ENCODE results near the gene DRD2. TPM values are rescaled to one million over a fixed set of nuclear protein-coding genes. Genes with fewer than 3 reads are reported as not detected.

The DRD2 gene
- total RNA-seq, 2 experiments from 2014 or later = not detected

DNA sequence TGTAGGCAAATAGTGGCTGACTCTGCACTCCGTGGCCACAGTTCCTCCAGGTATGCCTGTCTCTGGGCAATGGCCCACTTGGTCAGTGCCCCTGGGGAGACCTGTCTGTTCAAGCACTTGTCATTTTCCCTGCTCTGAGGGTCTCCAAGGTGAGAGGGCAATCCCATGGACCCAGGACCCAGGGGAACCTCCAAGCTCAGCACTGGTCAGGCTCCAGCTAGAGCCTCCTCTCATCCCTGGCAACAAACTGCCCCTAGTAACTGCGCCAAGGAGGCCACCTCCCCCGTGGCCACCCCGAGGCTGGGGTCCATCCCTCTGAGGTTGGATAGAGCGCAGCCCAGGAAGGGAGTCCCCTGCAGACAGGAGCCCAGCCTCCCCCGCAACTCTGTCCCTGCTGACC lies 88.3 kb downstream of the DRD2 start:
- ChIA-PET CTCF (no interaction called here), POLR2A (interaction anchor here (1.4 kb wide), 1 partner anchor 10 kb away, joined by 3 read pairs; no protein-coding TSS in a partner anchor)
- intact Hi-C loops (cut with DNase I, micrococcal nuclease) = no loop called here
- DNase-seq (no peak), ATAC-seq (ENCODE audit: poor library complexity) (no peak)
- TF ChIP-seq, protein P1, sequence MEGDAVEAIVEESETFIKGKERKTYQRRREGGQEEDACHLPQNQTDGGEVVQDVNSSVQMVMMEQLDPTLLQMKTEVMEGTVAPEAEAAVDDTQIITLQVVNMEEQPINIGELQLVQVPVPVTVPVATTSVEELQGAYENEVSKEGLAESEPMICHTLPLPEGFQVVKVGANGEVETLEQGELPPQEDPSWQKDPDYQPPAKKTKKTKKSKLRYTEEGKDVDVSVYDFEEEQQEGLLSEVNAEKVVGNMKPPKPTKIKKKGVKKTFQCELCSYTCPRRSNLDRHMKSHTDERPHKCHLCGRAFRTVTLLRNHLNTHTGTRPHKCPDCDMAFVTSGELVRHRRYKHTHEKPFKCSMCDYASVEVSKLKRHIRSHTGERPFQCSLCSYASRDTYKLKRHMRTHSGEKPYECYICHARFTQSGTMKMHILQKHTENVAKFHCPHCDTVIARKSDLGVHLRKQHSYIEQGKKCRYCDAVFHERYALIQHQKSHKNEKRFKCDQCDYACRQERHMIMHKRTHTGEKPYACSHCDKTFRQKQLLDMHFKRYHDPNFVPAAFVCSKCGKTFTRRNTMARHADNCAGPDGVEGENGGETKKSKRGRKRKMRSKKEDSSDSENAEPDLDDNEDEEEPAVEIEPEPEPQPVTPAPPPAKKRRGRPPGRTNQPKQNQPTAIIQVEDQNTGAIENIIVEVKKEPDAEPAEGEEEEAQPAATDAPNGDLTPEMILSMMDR (IDR thresholded peaks at IDR 0.05) = no peak
- H3K9me3 ChIP-seq (ENCODE audit: control insufficient read depth in 1 of 2, insufficient read depth in 1 of 2, low read length in 2 of 2) = peaks cover 0 to 7% of the 10 kb centered on the region in 2 experiments
- peaks cover 20 to 26% of the 10 kb centered on the region in 2 experiments for H3K27me3 ChIP-seq (ENCODE audit: control insufficient read depth in 1 of 2, insufficient read depth in 2 of 2, low read length in 2 of 2)
- Mint-ChIP-seq H3K4me1 (ENCODE audit: low read depth) (no peaks in the 10 kb centered on the region), H3K27ac (no peak overlapping the region), H3K27me3 (peaks cover 5% of the 10 kb centered on the region), H3K9me3 (no peaks in the 10 kb centered on the region), H3K36me3 (ENCODE audit: low read depth) (peaks cover 10% of the 10 kb centered on the region), H3K4me3 (no peak overlapping the region)
- peaks cover 7% of the 10 kb centered on the region for H3K4me1 ChIP-seq (ENCODE audit: insufficient read depth, low read length)
- H3K4me3 ChIP-seq (ENCODE audit: low read length) = no peak overlapping the region
- H3K36me3 ChIP-seq (ENCODE audit: insufficient read depth, low read length) = no peaks in the 10 kb centered on the region
- no peak overlapping the region for H3K27ac ChIP-seq (ENCODE audit: low read depth in 1 of 2, low read length in 2 of 2)

DNA sequence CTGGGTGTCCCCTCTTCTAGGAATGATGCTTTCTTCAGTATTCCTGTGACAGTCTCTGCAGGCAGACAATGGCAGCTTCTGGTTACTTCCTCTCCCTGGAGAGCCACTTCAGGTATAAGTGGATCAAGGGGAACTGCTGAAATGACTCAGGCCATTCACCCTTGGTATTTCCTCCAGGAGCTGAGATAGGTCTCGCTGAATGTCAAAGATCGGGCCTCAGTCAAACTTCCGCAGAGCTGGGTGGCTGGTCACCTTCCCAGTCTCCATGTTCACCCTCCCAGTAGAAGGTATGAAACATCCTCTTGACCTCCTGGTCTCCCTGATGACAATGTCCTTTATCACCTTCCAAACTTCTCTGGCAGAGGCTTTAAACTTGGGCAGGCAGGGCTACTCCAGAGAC lies 89.4 kb downstream of the DRD2 start:
- DNase-seq (no peak), ATAC-seq (ENCODE audit: poor library complexity) (no peak)
- Histone ChIP-seq H3K9me3 (ENCODE audit: control insufficient read depth in 1 of 2, insufficient read depth in 1 of 2, low read length in 2 of 2) (peaks cover 0 to 7% of the 10 kb centered on the region in 2 experiments), H3K27ac (ENCODE audit: low read depth in 1 of 2, low read length in 2 of 2) (no peak overlapping the region), H3K27me3 (ENCODE audit: control insufficient read depth in 1 of 2, insufficient read depth in 2 of 2, low read length in 2 of 2) (peaks cover 20% of the 10 kb centered on the region in 2 experiments), H3K36me3 (ENCODE audit: insufficient read depth, low read length) (no peaks in the 10 kb centered on the region), H3K4me1 (ENCODE audit: insufficient read depth, low read length) (peaks cover 7% of the 10 kb centered on the region), H3K4me3 (ENCODE audit: low read length) (no peak overlapping the region)
- intact Hi-C loops (cut with DNase I, micrococcal nuclease) = no loop called here
- Mint-ChIP-seq H3K27me3 (peaks cover 5% of the 10 kb centered on the region), H3K4me3 (no peak overlapping the region), H3K27ac (no peak overlapping the region), H3K9me3 (no peaks in the 10 kb centered on the region), H3K36me3 (ENCODE audit: low read depth) (peaks cover 14% of the 10 kb centered on the region), H3K4me1 (ENCODE audit: low read depth) (no peaks in the 10 kb centered on the region)
- ChIA-PET POLR2A (no interaction called here), CTCF (no interaction called here)
- TF ChIP-seq, protein P1 (IDR thresholded peaks at IDR 0.05) = no peak

DNA sequence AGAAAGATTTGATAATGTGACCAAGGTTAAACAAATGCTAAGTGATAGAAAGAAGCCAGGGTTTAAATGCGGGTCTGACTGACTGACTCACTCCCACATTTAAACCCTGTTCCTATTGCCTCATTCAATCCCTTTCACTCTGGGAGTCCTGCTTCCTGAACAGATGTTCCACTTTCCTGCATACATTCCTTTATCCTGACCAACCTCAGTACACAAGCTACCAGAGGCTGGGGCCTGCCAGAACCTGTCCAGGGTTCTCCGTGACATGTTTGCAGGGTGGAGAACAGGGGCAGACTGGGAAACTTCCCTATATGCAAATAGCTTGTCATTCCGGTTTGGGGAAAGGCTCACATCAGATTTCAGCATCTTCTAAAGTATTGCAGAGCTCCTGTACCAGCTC lies 90.6 kb downstream of the DRD2 start:
- H3K27ac Mint-ChIP-seq = no peak overlapping the region
- ATAC-seq (ENCODE audit: poor library complexity) (no peak), DNase-seq (no peak)
- H3K4me1 Mint-ChIP-seq (ENCODE audit: low read depth) = no peaks in the 10 kb centered on the region
- intact Hi-C loops (cut with DNase I, micrococcal nuclease) = no loop called here
- peaks cover 3% of the 10 kb centered on the region for H3K9me3 Mint-ChIP-seq
- Histone ChIP-seq H3K9me3 (ENCODE audit: control insufficient read depth in 1 of 2, insufficient read depth in 1 of 2, low read length in 2 of 2) (peaks cover 0 to 7% of the 10 kb centered on the region in 2 experiments), H3K27me3 (ENCODE audit: control insufficient read depth in 1 of 2, insufficient read depth in 2 of 2, low read length in 2 of 2) (peaks cover 16 to 20% of the 10 kb centered on the region in 2 experiments), H3K4me3 (ENCODE audit: low read length) (no peak overlapping the region), H3K27ac (ENCODE audit: low read depth in 1 of 2, low read length in 2 of 2) (no peak overlapping the region), H3K4me1 (ENCODE audit: insufficient read depth, low read length) (peaks cover 7% of the 10 kb centered on the region), H3K36me3 (ENCODE audit: insufficient read depth, low read length) (no peaks in the 10 kb centered on the region)
- POLR2A ChIA-PET = no interaction called here
- CTCF ChIA-PET = no interaction called here
- H3K36me3 Mint-ChIP-seq (ENCODE audit: low read depth) = peaks cover 24% of the 10 kb centered on the region
- no peak overlapping the region for H3K4me3 Mint-ChIP-seq
- TF ChIP-seq, protein P1 (IDR thresholded peaks at IDR 0.05) = no peak
- H3K27me3 Mint-ChIP-seq = peaks cover 5% of the 10 kb centered on the region

All from CD4-positive, alpha-beta T cell (primary cell).